LNCAP (cell line): ENCODE data around the gene SRSF6.

Experiments used
- CTCF ChIP-seq: fragments of 450-650 bp; IDR thresholded peaks from 2 replicates; pipeline ENCODE4 v1.5.1; 2017; ENCODE audit warnings: mild to moderate bottlenecking

SRSF6 gene

DNA sequence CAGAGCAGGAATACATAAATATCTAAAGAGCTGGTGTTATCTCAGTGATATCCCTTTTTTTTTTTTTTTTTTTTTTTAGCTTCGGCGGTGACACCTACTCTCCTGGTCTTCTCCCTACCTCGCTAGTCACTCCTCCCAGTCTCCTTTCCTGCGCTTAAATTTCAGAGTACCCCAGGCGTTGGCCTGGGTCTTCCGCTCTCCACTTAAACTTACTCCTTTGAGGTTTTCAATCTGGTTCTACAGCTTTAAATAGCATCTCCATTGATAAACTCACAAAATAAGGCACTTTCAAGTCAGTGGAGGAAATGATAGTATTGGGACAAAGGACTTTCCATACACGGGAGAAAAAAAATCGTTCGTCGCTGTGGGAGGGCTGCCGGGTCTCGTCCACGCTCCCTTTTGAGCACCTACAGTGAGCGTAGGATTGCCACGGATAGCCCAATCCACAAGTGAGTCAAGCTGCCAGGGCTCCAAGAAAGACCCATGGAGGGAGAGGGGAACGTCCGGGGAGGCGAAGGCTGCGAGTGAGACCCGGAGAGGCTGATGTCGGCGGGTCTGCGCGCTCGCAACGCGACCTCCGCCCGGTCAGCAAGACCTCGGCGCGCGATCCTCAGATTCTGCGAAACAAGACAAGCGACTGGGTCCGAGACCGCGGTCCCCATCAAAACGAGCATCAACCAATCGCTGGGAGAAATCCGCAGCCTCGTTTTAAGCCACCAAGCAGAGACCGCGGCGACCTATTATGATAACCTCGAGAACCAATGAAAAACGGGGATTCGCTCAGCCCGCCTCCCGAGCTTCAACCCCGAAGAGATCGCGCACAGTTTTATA, 672 bp upstream of the SRSF6 start:
- no peak for TF ChIP-seq CTCF

- no peak for TF ChIP-seq CTCF
These were observed 777 bp downstream of the SRSF6 start for GRCh38 chr20:43458422-43458924.

DNA sequence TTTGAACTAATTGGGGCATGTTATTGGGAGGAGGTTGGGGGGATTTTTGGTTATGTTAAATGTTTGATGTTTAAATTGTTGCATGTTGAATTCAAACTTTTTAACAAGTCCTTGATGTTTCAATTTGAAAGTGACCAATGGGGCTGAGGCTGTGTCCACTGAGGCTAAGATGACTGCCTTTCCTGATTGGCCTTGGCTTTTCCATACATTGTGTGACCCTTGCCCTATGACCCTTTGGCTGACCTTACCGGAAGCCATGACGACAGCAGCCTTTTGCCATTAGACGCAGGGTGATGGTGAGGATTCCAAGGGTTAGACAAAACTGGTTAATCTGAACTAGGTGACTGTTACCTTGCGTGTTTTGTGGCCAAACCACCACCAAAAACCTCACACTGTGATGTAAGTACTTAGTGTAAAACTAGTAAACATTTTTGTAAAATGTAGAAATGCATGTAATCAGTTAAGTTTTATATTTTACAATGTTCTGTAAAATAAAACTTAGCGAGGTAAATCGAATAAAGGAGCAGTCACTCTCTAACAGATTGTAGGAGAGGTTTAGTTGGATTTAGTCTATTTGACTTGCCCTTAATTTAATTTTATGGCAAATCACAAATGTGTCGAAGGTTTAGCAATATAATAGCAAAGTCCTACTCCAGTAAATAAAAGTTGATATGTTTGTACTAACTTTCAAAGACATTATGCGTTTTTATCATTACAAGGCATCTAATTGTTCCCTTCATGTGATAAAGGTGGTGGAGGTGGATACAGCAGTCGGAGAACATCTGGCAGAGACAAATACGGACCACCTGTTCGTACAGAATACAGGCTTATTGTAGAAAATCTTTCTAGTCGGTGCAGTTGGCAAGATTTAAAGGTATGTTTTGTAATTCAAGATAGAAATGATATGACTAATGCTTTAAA, 1.6 kb downstream of the SRSF6 start:
- TF ChIP-seq CTCF: no peak

GRCh38 chr20:43460172-43460829, 2.6 kb downstream of the SRSF6 start:
- TF ChIP-seq CTCF: no peak

DNA sequence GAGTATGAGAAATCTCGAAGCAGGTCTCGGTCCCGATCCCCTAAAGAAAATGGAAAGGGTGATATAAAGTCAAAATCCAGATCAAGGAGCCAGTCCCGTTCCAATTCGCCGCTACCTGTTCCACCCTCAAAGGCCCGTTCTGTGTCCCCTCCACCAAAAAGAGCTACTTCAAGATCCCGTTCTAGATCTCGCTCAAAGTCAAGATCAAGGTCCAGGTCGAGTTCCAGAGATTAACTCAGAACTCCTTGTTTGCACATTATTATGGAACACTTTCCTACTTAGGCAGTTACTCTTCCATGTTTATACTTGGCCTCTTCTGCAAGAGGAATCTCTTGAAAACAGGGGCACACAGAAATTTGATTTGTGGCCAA, 3.1 kb downstream of the SRSF6 start:
- TF ChIP-seq CTCF: no peak

GRCh38 chr20:43461894-43462659, 4.4 kb downstream of the SRSF6 start:
- no peak for TF ChIP-seq CTCF
